Measurements from ENCODE around the gene TCF4.

Gene TCF4

DNA sequence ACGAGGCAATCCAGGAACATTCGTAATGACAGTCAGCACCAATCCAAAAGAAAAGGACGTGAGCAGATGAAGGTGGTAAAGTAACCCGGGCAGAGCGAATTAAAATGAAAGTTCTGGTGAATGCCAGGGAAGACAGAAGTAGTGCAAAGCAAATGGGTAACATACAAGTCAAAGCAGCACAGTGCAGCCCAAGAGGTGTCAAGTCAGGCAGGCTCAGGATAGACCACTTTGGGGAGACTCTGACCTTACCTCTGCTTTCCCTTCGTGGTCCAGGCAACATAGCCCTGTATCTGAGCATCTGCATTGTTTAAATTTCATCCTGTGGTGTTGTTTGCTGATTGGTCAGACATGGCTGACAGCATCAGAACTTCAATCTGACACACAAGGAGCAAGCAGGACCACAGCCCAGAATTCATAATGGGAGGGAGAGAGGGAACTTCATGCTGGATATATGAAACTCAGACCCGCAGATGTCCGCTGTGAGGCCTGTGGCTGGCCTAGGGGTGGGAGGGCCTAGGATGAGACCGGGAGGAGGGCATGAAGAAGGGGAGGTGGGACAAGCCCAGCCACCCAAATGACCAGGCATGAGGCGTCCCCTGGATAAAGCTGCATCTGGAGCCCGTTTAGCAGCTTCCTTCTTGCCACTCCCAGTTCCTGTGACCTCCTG lies 285.7 kb downstream of the TCF4 start:
- H3K27ac ChIP-seq (ENCODE audit: poor library complexity, severe bottlenecking) = no peak overlapping the region
- no peak overlapping the region for H3K4me3 ChIP-seq (ENCODE audit: severe bottlenecking)
- no peaks in the 10 kb centered on the region for H3K27me3 ChIP-seq (ENCODE audit: insufficient read depth, poor library complexity, severe bottlenecking)
- ATAC-seq (ENCODE audit: low read depth) = no peak
- no peak for DNase-seq (ENCODE audit: low spot score)
- no peaks in the 10 kb centered on the region for H3K9me3 ChIP-seq (ENCODE audit: severe bottlenecking)
- H3K36me3 ChIP-seq (ENCODE audit: low read depth) = no peaks in the 10 kb centered on the region
- no peaks in the 10 kb centered on the region for H3K4me1 ChIP-seq (ENCODE audit: insufficient read depth, poor library complexity, severe bottlenecking)
- TF ChIP-seq CTCF (IDR thresholded peaks at IDR 0.05; ENCODE audit: poor library complexity, severe bottlenecking) = no peak

DNA sequence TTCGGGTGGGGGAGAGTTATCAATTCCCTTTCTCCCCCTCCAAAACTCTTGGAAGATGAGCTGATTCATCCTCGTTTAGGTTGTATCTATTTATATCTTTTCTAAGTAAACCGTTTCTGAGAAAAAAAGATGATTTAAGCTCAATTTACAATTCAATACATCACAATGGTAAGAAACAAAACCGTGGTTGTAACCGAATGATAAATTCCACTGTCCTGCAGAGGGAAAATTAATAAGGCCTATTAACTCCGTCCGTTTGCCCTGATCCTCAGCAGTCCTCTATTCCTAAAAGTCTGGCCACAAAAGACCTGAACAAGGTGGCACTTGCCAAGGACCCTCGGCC lies 286.2 kb downstream of the TCF4 start:
- Histone ChIP-seq H3K36me3 (ENCODE audit: low read depth) (no peaks in the 10 kb centered on the region), H3K4me3 (ENCODE audit: severe bottlenecking) (no peak overlapping the region), H3K4me1 (ENCODE audit: insufficient read depth, poor library complexity, severe bottlenecking) (no peaks in the 10 kb centered on the region), H3K9me3 (ENCODE audit: severe bottlenecking) (no peaks in the 10 kb centered on the region), H3K27ac (ENCODE audit: poor library complexity, severe bottlenecking) (no peak overlapping the region), H3K27me3 (ENCODE audit: insufficient read depth, poor library complexity, severe bottlenecking) (no peaks in the 10 kb centered on the region)
- TF ChIP-seq CTCF (IDR thresholded peaks at IDR 0.05; ENCODE audit: poor library complexity, severe bottlenecking) = no peak
- ATAC-seq (ENCODE audit: low read depth) = no peak
- DNase-seq (ENCODE audit: low spot score) = no peak

DNA sequence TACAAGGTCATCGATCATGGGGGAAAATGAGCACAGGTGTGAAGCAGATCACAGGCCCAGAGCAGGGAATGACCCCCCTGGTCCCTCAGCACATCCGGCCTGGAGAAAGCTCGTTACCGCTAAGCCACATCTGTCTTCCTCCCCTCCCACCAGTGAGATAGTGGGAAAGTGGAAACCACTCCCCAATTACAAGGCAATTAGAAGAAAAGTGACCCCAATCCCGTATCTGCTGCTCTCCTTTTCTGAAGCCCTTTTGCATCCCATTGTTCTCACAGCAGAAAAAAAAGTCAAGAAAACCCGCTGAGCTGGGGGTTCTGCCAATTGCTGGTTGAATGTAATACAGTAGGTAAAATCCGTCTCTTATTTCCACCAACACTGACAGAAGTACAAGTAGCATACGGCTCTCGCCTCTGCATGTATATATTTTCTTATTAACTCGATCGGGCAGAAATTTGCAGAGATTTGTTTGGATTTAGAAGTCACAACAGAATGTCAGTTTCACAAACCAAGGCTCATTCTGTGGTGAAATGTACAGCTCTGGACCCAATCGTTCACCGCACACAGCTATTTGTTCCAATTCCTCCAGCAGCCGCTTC lies 287.0 kb downstream of the TCF4 start:
- Histone ChIP-seq H3K4me3 (ENCODE audit: severe bottlenecking) (no peak overlapping the region), H3K27ac (ENCODE audit: poor library complexity, severe bottlenecking) (no peak overlapping the region), H3K27me3 (ENCODE audit: insufficient read depth, poor library complexity, severe bottlenecking) (no peaks in the 10 kb centered on the region), H3K36me3 (ENCODE audit: low read depth) (no peaks in the 10 kb centered on the region), H3K9me3 (ENCODE audit: severe bottlenecking) (no peaks in the 10 kb centered on the region), H3K4me1 (ENCODE audit: insufficient read depth, poor library complexity, severe bottlenecking) (no peaks in the 10 kb centered on the region)
- no peak for TF ChIP-seq CTCF (IDR thresholded peaks at IDR 0.05; ENCODE audit: poor library complexity, severe bottlenecking)
- ATAC-seq (ENCODE audit: low read depth) = no peak
- DNase-seq (ENCODE audit: low spot score) = no peak

DNA sequence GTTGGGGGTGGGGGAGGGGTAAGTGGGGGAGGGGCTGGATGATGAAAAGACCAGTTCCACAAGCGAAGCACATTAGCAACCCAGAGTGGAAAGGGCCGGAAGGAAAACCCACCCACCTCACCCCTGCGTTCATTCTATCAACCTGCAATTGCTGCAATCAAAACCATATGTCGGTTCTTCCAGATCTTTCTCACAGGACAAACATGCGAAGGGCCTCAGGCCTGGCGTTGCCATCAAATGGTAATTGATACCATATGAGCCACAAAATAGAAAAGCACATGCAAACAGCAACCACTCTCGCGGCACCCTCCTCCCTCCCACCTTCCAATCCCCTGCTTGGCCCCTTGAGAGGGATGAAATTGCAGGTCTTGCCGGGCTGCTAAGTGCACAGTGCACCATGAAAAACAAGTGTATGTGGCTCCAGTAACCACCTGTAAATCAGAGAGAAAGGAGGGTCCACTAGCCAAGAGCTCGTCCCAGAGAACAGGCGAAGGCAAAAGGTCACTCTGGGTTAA lies 287.5 kb downstream of the TCF4 start:
- H3K4me1 ChIP-seq (ENCODE audit: insufficient read depth, poor library complexity, severe bottlenecking) = no peaks in the 10 kb centered on the region
- no peak overlapping the region for H3K27ac ChIP-seq (ENCODE audit: poor library complexity, severe bottlenecking)
- TF ChIP-seq CTCF (IDR thresholded peaks at IDR 0.05; ENCODE audit: poor library complexity, severe bottlenecking) = no peak
- ATAC-seq (ENCODE audit: low read depth) (no peak), DNase-seq (ENCODE audit: low spot score) (no peak)
- H3K9me3 ChIP-seq (ENCODE audit: severe bottlenecking) = no peaks in the 10 kb centered on the region
- H3K4me3 ChIP-seq (ENCODE audit: severe bottlenecking) = no peak overlapping the region
- no peaks in the 10 kb centered on the region for H3K27me3 ChIP-seq (ENCODE audit: insufficient read depth, poor library complexity, severe bottlenecking)
- H3K36me3 ChIP-seq (ENCODE audit: low read depth) = no peaks in the 10 kb centered on the region

- ATAC-seq (ENCODE audit: low read depth) (no peak), DNase-seq (ENCODE audit: low spot score) (no peak)
- no peaks in the 10 kb centered on the region for H3K36me3 ChIP-seq (ENCODE audit: low read depth)
These were observed 291.2 kb downstream of the TCF4 start for GRCh38 chr18:55296778-55297177.

More at GRCh38 chr18:55296778-55297177, 291.2 kb downstream of the TCF4 start:
- Histone ChIP-seq H3K27me3 (ENCODE audit: insufficient read depth, poor library complexity, severe bottlenecking) (no peaks in the 10 kb centered on the region), H3K4me3 (ENCODE audit: severe bottlenecking) (no peak overlapping the region), H3K4me1 (ENCODE audit: insufficient read depth, poor library complexity, severe bottlenecking) (no peaks in the 10 kb centered on the region), H3K27ac (ENCODE audit: poor library complexity, severe bottlenecking) (no peak overlapping the region), H3K9me3 (ENCODE audit: severe bottlenecking) (peaks cover 2% of the 10 kb centered on the region)
- no peak for TF ChIP-seq CTCF (IDR thresholded peaks at IDR 0.05; ENCODE audit: poor library complexity, severe bottlenecking)
